CD14-positive monocyte (primary cell): ENCODE results near the gene ZNF35. TPM values are rescaled to one million over a fixed set of nuclear protein-coding genes. Genes with fewer than 3 reads are reported as not detected.

Source experiments
- DNase-seq, 3 donors: peaks; one replicate each; pipeline ENCODE4 v3.0.0-alpha.2; 2011 to 2022
- H2AFZ ChIP-seq: 2 replicates; pipeline ENCODE4 v1.6.0; 2012; ENCODE audit warnings: mild to moderate bottlenecking, low read depth, low read length, inconsistent platforms; ENCODE audit not compliant: insufficient read depth, poor library complexity, severe bottlenecking
- H3K27ac ChIP-seq, 2 donors: 1 replicate in 1 of 2; 2 replicates in 1 of 2; pipeline ENCODE4 v1.5.1; 2012 to 2013; ENCODE audit warnings: low read length in 2 of 2, control low read depth in 1 of 2, inconsistent platforms in 1 of 2, low read depth in 1 of 2, mild to moderate bottlenecking in 1 of 2
- H3K27me3 ChIP-seq, 2 donors: one replicate each; pipeline versions ENCODE4 v1.6.0 to v1.6.1; 2011 to 2013; ENCODE audit warnings: low read length in 2 of 2; ENCODE audit not compliant: control insufficient read depth in 2 of 2, insufficient read depth in 2 of 2
- H3K36me3 ChIP-seq, 2 donors: replicated peaks in 1 of 2; 1 replicate in 1 of 2; 2 replicates in 1 of 2; pipeline versions ENCODE4 v1.5.1 to v1.6.1; 2012 to 2013; ENCODE audit warnings: low read length in 2 of 2, control low read depth in 1 of 2, inconsistent platforms in 1 of 2, mild to moderate bottlenecking in 1 of 2; ENCODE audit not compliant: insufficient read depth in 2 of 2, control insufficient read depth in 1 of 2
- H3K4me1 ChIP-seq, 2 donors: 1 replicate in 1 of 2; 2 replicates in 1 of 2; pipeline versions ENCODE4 v1.5.1 to v1.6.1; 2012 to 2013; ENCODE audit warnings: low read length in 2 of 2, control low read depth in 1 of 2, inconsistent platforms in 1 of 2, mild to moderate bottlenecking in 1 of 2, moderate library complexity in 1 of 2; ENCODE audit not compliant: insufficient read depth in 2 of 2, control insufficient read depth in 1 of 2
- H3K4me2 ChIP-seq: replicated peaks from 2 replicates; pipeline ENCODE3; 2012; ENCODE audit warnings: low read length, moderate library complexity, mild to moderate bottlenecking; ENCODE audit not compliant: poor library complexity, severe bottlenecking; ENCODE audit errors: extremely low read depth
- H3K4me3 ChIP-seq, 3 experiments: fragments of 200-600 bp in 1 of 3; sonication (generic) in 1 of 3; replicated peaks in 1 of 3; 1 replicate in 2 of 3; 2 replicates in 1 of 3; pipeline ENCODE4 v1.5.1; 2011 to 2013; ENCODE audit warnings: low read length in 3 of 3, mild to moderate bottlenecking in 3 of 3, control low read depth in 2 of 3, low read depth in 2 of 3, inconsistent platforms in 1 of 3, moderate library complexity in 1 of 3
- H3K79me2 ChIP-seq: 2 replicates; pipeline ENCODE4 v1.6.0; 2012; ENCODE audit warnings: mild to moderate bottlenecking, control low read depth, inconsistent platforms, low read length, moderate library complexity; ENCODE audit not compliant: insufficient read depth
- H3K9ac ChIP-seq: 2 replicates; pipeline ENCODE4 v1.6.0; 2017; ENCODE audit warnings: low read length, mild to moderate bottlenecking; ENCODE audit not compliant: insufficient read depth, poor library complexity, severe bottlenecking
- H3K9me3 ChIP-seq, 2 donors: replicated peaks in 1 of 2; 1 replicate in 1 of 2; 2 replicates in 1 of 2; pipeline versions ENCODE4 v1.5.1 to v1.6.1; 2012 to 2013; ENCODE audit warnings: low read length in 2 of 2, control low read depth in 1 of 2; ENCODE audit not compliant: control insufficient read depth in 1 of 2, insufficient read depth in 1 of 2
- H4K20me1 ChIP-seq: 2 replicates; pipeline ENCODE4 v1.6.0; 2012; ENCODE audit warnings: mild to moderate bottlenecking, low read length, control low read depth, moderate library complexity; ENCODE audit not compliant: insufficient read depth
- H3K27ac Mint-ChIP-seq, 7 donors: one replicate each; pipeline ENCODE4 v1.8.0; 2020; ENCODE audit warnings: mild to moderate bottlenecking in 7 of 7, mixed read lengths in 7 of 7, moderate library complexity in 6 of 7, inconsistent platforms in 2 of 7
- H3K27me3 Mint-ChIP-seq, 3 donors: one replicate each; pipeline ENCODE4 v1.8.0; 2021 to 2022; ENCODE audit warnings: low read depth in 3 of 3, mild to moderate bottlenecking in 3 of 3, mixed read lengths in 3 of 3, moderate library complexity in 3 of 3, inconsistent platforms in 1 of 3
- H3K36me3 Mint-ChIP-seq, 2 donors: one replicate each; pipeline ENCODE4 v1.8.0; 2020; ENCODE audit warnings: mixed read lengths in 2 of 2, inconsistent platforms in 1 of 2, mild to moderate bottlenecking in 1 of 2
- H3K4me1 Mint-ChIP-seq: one replicate; pipeline ENCODE4 v1.8.0; 2020; ENCODE audit warnings: mild to moderate bottlenecking, mixed read lengths
- H3K4me3 Mint-ChIP-seq, 2 donors: one replicate each; pipeline ENCODE4 v1.8.0; 2020; ENCODE audit warnings: mild to moderate bottlenecking in 2 of 2, mixed read lengths in 2 of 2, moderate library complexity in 1 of 2
- H3K9me3 Mint-ChIP-seq, 7 donors: one replicate each; pipeline ENCODE4 v1.8.0; 2020 to 2022; ENCODE audit warnings: mixed read lengths in 7 of 7, mild to moderate bottlenecking in 6 of 7, moderate library complexity in 6 of 7, inconsistent platforms in 2 of 7
- CTCF ChIP-seq: fragments of 200-600 bp; IDR thresholded peaks from one replicate; pipeline ENCODE4 v1.8.0; 2022; ENCODE audit warnings: antibody characterized with exemption, mild to moderate bottlenecking
- WGBS: methylation state at CpG from one replicate; pipeline ENCODE4 v1.1.5; 2013; ENCODE audit warnings: missing lambda C conversion rate; ENCODE audit not compliant: insufficient coverage; 5-methylcytosine and 5-hydroxymethylcytosine counted together
- intact Hi-C, 2 donors: fragments of 100-400 bp; cut with micrococcal nuclease; formaldehyde crosslinking; loops; one replicate each; pipeline versions ENCODE4 v1.15.0 to v1.15.1; 2023
- polyA plus RNA-seq, 3 donors: library from polyadenylated mRNA; depleted of rRNA in 1 of 3; unstranded in 2 of 3; stranded (reverse) in 1 of 3; fragments of 300-500 nt in 2 of 3; fragments of >200 nt in 1 of 3; fragmentation: Illumina TruSeq in 2 of 3; gene quantifications; 1 replicate in 2 of 3; 2 replicates in 1 of 3; pipeline ENCODE4 v1.2.3, GENCODE V29; 2012 to 2021

ZNF35 gene
- polyA plus RNA-seq, 3 donors = 1.2 to 2.5 (median 2.5) TPM

DNA sequence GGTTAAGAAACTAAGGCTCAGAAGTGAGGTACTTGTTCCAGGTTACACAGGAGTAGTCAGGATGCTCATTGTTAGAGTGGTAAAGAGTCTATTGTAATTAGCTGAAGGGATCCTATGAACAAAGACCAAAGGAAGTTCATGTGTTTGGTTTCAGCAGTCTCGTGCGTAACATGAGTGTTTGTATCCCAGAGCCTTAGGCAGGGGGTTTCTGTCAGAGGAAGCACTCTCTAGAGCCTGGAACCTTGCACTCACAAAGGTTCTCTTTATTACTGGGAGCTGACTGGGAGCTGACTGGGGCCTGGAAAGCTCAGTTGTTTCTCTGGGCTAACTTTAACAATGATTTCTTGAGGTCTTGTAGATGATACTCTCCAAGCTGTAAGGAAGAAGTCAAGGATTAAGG, 19.8 kb upstream of the ZNF35 start:
- peaks cover 23% of the 10 kb centered on the region for H3K79me2 ChIP-seq
- peaks cover 36 to 49% of the 10 kb centered on the region in 2 donors for H3K36me3 Mint-ChIP-seq
- peaks cover 3 to 12% (median 7%) of the 10 kb centered on the region in 7 donors for H3K9me3 Mint-ChIP-seq
- no peak for DNase-seq
- H4K20me1 ChIP-seq = no peaks in the 10 kb centered on the region
- H2AFZ ChIP-seq = no peak overlapping the region
- no peak for TF ChIP-seq CTCF
- peaks cover 6 to 10% of the 10 kb centered on the region in 2 donors for H3K4me1 ChIP-seq
- no peak overlapping the region for H3K27ac ChIP-seq
- H3K27me3 ChIP-seq = no peaks in the 10 kb centered on the region
- no peak overlapping the region for H3K27ac Mint-ChIP-seq
- no peaks in the 10 kb centered on the region for H3K27me3 Mint-ChIP-seq
- WGBS = 100% methylated on average over 2 of the region's 2 CpGs
- intact Hi-C loops = no loop called here
- H3K4me1 Mint-ChIP-seq = peaks cover 18% of the 10 kb centered on the region
- H3K4me2 ChIP-seq = no peak overlapping the region
- no peak overlapping the region for H3K4me3 Mint-ChIP-seq
- H3K9me3 ChIP-seq = no peaks in the 10 kb centered on the region
- no peak overlapping the region for H3K9ac ChIP-seq
- no peak overlapping the region for H3K4me3 ChIP-seq
- H3K36me3 ChIP-seq = peaks cover 31 to 47% of the 10 kb centered on the region in 2 donors

DNA sequence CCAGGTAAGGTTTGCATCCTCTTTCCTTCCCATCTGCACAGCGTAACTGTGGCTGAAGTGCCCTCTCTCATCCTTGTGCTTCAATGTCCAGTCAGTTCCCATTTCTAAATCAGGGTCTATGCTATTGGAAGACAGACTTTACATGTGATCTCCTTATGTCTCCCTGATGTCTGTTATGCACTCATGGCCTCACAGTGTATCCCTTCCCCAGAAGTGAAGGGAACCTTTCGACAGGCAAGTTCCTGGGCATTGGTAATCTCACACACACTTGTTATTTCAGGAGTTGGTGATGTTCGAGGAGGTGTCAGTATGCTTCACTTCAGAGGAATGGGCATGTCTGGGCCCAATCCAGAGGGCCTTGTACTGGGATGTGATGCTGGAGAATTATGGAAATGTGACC, 16.3 kb upstream of the ZNF35 start:
- Histone ChIP-seq H3K9ac (no peak overlapping the region), H3K27ac (no peak overlapping the region), H3K4me1 (no peaks in the 10 kb centered on the region), H2AFZ (no peak overlapping the region), H3K4me2 (no peak overlapping the region), H3K27me3 (no peaks in the 10 kb centered on the region), H4K20me1 (no peaks in the 10 kb centered on the region), H3K36me3 (peaks cover 56 to 82% of the 10 kb centered on the region in 2 donors), H3K4me3 (no peak overlapping the region), H3K9me3 (peaks cover 9 to 15% of the 10 kb centered on the region in 2 donors), H3K79me2 (peaks cover 4% of the 10 kb centered on the region)
- no peak overlapping the region for H3K4me3 Mint-ChIP-seq
- H3K4me1 Mint-ChIP-seq = no peaks in the 10 kb centered on the region
- intact Hi-C loops = no loop called here
- peak overlapping the region in 1 of 7 donors; percentile 2 for H3K27ac Mint-ChIP-seq
- no peak for TF ChIP-seq CTCF
- H3K36me3 Mint-ChIP-seq = peaks cover 66 to 84% of the 10 kb centered on the region in 2 donors
- no peak for DNase-seq
- H3K27me3 Mint-ChIP-seq = peaks cover 0 to 2% (median 0%) of the 10 kb centered on the region in 3 donors
- H3K9me3 Mint-ChIP-seq = peaks cover 2 to 27% (median 20%) of the 10 kb centered on the region in 7 donors
- WGBS = 100% methylated on average over 1 of the region's 3 CpGs
